Measurements from ENCODE around the gene DAB1.

Gene DAB1

GRCh38 chr1:57423656-57424211 is at the start of gene DAB1:
TSS of gene DAB1 (minus strand) at chr1:57424060. CDS start at chr1:57291030, 133,030 bp downstream.
- FAIRE-seq (no peak), DNase-seq (ENCODE audit: low spot score) (peak; percentile 57)

GRCh38 chr1:57473448-57473847 is 49.6 kb upstream of the DAB1 start:
- no peak for FAIRE-seq

GRCh38 chr1:57471995-57472394 is 48.1 kb upstream of the DAB1 start:
- no peak for FAIRE-seq
- no peak for DNase-seq (ENCODE audit: low spot score)

More at GRCh38 chr1:57473448-57473847, 49.6 kb upstream of the DAB1 start:
- no peak for DNase-seq (ENCODE audit: low spot score)

DNA sequence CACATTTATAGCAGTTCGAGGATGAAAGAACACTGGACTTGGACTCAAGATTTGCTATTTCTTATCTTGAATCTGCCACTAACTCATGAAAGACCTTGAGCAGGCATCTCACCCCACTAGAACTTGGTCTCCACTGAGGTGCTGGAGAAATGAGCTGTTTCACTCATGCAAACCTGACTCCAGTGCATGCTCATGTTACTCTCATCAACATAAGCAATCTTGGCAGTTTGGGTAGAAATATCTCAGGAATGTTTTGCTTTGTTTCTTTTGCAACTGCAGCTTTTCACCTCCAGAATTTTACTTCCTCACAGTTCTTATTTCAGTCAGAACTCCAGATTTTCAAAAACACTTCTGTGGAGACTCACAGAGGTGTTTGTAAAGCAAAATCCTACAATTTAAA is 46.2 kb upstream of the DAB1 start:
- FAIRE-seq (no peak), DNase-seq (ENCODE audit: low spot score) (no peak)

DNA sequence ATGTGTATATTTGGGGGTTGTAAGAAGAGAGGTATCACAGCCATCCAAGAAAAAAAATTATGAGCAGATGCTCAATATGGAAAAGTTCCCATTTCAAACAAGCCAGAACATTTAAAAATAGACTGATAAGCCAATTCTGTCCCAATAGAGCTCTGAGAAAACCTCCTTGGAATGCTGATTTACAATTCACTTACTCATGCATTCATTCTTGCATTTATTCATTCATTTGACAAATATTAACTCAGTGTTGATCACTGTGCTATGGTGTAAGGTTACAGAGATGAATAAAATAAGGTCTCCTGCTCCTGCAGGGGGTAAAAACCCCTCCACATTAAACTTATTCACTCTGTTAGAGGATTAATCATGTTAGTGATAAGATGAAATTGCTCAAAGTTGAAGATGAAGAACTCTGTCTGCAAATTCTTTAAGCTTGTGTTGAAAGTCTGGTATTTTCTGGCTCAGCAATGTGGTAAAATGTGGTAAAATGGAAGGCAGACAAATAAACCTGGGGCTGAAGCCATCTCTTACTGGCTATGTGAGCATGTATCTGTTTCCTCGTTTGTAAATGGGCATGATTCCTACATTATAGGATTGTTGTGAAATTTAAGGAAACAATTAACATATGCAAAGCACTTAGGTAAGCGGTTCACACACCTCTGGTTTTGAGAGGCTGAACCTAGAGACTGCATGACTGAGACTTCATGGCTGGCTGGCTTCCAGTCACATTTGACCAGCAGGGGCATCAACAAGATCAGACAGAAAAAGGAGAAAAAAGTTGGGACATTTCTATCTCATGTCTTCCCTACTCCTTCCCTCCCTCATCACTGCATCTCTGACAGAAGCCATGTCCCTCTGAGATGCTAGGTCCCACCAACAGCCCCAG is 45.0 kb upstream of the DAB1 start:
- no peak for DNase-seq (ENCODE audit: low spot score)
- FAIRE-seq = no peak

DNA sequence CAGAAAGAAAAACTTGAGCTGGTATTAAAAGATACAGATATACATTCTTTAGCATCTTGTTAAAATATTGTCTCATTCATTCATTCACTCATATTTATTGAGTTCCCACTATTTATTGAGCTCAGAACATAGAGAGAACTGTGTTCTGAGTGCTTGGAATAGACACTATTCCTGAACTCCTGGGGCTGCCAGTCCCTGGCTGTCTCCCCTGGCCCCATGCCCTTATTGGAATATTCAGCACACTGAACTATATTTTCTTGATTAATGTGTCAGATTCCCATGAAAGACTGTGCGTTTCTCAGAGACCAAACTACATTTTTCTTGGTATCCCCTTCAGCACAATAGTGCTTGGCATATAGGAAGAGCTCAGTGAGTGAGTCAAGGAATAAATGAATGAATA is 44.0 kb upstream of the DAB1 start:
- FAIRE-seq (no peak), DNase-seq (ENCODE audit: low spot score) (no peak)

GRCh38 chr1:57464756-57465155 is 40.9 kb upstream of the DAB1 start:
- FAIRE-seq (no peak), DNase-seq (ENCODE audit: low spot score) (no peak)

GRCh38 chr1:57463343-57463742 is 39.5 kb upstream of the DAB1 start:
- DNase-seq (ENCODE audit: low spot score) = no peak
- FAIRE-seq = no peak

DNA sequence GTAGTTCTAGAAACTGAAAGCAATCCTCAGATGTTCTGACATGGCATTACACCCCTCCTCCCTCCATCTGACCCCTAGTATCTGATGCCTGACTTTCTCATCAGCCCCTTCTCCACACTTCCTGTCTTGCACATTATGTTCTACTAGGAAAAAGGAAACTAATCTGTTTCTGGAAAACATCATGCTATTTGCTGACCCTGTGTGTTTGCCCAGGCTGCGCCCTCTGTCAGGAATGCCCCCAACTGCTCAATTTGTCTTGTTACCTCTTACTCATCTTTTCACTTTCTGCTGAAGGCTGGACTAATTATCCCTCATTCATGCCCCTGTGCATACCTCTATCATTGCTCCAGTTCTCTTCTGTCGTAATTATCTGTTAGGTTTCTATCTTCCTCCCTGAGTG is 37.5 kb upstream of the DAB1 start:
- FAIRE-seq (no peak), DNase-seq (ENCODE audit: low spot score) (no peak)

- DNase-seq (ENCODE audit: low spot score) (no peak), FAIRE-seq (no peak)
These were observed 27.7 kb upstream of the DAB1 start for GRCh38 chr1:57451516-57451915.

DNA sequence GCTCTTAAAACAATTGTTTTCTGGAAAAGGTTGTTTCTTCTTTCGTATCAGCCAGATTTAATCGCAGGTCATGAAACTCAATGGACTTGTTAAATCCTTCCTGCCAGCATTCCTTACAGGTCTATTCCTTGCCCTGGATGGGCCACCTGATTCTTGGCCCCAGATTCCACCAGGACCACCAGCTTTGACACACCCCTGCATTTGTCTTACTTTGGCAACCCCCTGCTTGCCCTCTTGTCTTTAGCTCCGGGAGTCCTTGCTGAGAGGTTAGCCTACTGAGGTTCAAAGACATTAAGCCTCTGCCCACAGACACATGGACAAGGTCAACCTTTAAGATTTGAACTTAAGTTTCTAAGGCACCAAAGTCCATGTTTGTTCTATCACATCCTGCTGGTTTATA is 27.1 kb upstream of the DAB1 start:
- DNase-seq (ENCODE audit: low spot score) (no peak), FAIRE-seq (no peak)

DNA sequence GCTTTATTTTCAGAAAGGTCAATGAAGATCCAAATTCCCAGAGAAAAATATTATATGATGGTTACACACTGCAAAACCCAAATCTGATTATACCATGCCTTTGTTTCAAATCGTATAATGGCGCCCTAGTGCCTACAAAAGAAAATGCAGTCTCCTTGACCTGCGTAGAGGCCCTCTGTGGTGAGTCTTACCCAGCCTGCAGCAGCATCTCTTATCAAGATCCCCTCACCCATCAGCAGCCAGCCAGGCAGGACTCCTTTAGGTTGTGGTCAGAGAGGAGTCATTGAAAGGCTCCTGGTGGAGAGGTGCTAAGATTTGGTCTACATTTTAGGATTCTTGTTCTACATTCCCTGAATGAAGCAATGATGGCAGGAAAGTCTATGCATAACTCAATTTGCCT is 23.7 kb upstream of the DAB1 start:
- FAIRE-seq = no peak

DNA sequence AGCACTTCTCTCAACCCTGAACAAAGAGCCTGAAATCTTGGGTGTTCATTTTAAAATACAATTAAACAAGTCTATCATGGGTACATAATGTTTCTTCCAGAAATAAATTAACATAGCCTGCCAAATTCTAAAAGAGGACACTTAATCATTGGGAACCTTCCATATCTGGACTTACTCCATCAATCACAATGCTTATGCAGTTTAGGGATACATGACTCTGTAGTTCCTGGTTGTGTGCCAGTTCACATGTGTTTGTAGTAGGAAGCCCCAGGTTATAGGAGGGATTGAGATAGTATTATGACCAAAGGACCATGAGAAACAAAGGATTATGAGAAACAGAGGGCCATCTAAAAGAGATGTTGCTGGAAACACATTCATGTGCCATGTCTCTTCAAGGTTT is 19.1 kb upstream of the DAB1 start:
- DNase-seq (ENCODE audit: low spot score) (no peak), FAIRE-seq (no peak)

More for the DNA sequence above, 23.7 kb upstream of the DAB1 start:
- DNase-seq (ENCODE audit: low spot score) = no peak

DNA sequence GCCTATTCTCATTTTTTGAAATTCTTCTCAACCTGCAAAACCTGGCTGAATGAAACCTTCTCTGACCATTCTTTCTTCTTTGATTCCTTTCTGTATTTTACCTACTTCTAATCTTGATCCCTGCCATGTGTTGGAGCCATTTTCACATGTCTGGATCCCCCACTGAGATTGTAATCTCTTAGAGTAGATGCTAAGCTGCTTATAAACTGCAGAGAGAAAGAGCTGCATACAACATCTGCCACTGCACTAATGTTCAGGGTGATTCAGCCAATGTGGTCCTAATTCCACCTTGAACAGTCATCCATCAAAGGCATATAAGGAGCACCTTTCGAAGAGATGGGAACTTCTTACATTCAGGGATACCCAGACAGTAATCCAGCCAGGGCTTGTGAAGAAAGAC is 16.2 kb upstream of the DAB1 start:
- DNase-seq (ENCODE audit: low spot score) (no peak), FAIRE-seq (no peak)

- no peak for DNase-seq (ENCODE audit: low spot score)
- FAIRE-seq = no peak
These were observed 7.5 kb upstream of the DAB1 start for GRCh38 chr1:57431400-57431799.

DNA sequence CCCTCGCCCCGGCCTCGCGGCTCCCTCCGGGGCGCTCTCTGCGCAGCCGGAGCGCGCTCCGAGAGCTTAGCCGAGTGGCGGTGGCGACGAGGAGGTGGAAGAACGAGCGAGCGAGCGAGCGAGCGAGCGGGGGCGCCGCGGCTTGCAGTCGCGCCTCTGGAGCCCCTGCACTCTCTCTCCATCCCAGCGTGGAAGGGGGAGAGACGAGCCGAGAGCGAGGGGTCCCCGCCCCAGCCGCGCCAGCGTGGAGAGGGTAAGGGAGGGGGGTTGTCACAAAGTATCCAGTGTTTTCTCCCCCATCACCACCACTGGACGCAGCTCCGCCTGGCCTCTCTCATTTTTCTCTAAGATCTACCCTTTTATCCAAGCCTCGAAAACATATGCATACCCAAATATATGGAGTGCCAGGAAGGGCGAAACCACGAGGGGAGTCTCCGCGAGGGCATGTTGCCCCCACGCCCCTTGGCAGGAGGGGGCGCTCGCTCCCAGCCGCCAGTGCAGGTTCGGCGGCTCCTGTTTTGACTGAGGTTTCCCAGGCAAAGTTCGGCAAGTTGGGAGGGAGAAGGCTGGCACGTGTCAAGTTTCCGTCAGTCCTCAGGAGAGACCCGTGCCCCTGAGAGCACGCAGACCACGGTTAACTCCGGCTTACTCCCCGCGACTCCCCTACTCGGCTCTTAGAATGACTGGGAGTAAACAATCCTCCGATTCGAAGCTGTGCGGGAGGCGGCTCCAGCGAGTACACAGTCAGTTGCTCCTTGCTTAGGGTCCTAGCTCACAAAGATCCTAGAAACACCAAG is 569 bp upstream of the DAB1 start:
- FAIRE-seq = no peak

DNA sequence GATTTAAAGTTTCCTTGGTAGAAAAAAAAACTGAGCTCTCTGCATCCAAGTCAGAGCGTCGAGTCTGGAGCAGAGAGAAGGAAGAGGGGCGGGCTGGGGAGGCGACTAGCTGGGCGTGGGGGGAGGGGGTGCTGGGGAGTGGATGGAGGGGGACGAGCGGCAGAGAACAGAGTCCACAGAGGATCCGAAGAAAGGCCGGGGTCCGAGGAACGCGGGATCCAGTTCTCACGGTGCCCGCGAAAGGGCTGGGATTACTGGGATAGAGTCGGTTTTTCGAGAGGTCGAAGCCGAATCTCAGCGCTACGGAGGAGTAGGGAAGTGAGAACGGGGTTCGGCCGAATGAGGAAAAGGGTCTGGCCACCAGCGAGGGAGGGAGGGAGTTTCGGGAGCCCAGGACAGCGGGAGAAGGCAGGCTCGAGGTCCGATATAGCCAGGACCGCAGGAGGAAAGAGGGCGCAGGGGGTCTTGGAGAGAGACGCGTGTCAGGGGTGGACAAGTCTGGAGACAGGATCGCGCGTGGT is 665 bp downstream of the DAB1 start:
- DNase-seq (ENCODE audit: low spot score) = peak; percentile 29

More for the DNA sequence above, 569 bp upstream of the DAB1 start:
- DNase-seq (ENCODE audit: low spot score) = peak; percentile 44

GRCh38 chr1:57422271-57423134 is 1.4 kb downstream of the DAB1 start:
- DNase-seq (ENCODE audit: low spot score) = peak; percentile 47

More for the DNA sequence above, 665 bp downstream of the DAB1 start:
- FAIRE-seq = no peak

DNA sequence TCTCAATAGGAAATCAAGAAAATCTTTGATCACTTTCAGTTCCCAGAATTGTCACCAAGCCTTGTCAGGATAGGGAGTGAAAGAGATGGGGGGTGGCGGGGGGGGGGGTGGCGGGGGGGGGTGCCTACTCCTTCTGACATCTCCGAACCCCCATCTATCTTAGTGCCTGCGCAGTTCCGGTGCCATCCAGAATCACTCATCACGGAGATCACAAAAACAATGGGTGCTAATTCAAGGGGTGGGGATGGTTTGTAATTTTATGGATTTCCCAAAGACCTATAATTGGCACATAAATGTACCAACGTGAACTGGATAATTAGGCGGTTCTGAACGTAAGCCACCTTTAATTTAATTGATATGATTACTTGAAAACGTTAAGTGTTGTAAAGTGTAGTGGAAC is 2.1 kb downstream of the DAB1 start:
- FAIRE-seq (no peak), DNase-seq (ENCODE audit: low spot score) (no peak)

More at GRCh38 chr1:57422271-57423134, 1.4 kb downstream of the DAB1 start:
- no peak for FAIRE-seq

- DNase-seq (ENCODE audit: low spot score) (no peak), FAIRE-seq (no peak)
These were observed 2.7 kb downstream of the DAB1 start for GRCh38 chr1:57420981-57421785.

Measured in urothelium cell line (cell line).